Measurements from ENCODE around the gene LAMC2. TPM values are rescaled to one million over a fixed set of nuclear protein-coding genes. Genes with fewer than 3 reads are reported as not detected.

LAMC2 gene
- total and polyA plus RNA-seq, 7 donors: 0.25 to 1.3 (median 0.99) TPM

- intact Hi-C loops (cut with DNase I): no loop called here
- Histone ChIP-seq H3K9me3 (no peaks in the 10 kb centered on the region), H3K36me3 (ENCODE audit: insufficient read depth in 1 of 2, low read depth in 1 of 2) (no peaks in the 10 kb centered on the region), H3K27me3 (ENCODE audit: insufficient read depth in 3 of 3, low read length in 2 of 3) (no peaks in the 10 kb centered on the region), H3K27ac (no peak overlapping the region), H3K4me1 (peaks cover 14% of the 10 kb centered on the region), H3K4me3 (no peak overlapping the region)
- DNase-seq: no peak
- TF ChIP-seq, protein P1, sequence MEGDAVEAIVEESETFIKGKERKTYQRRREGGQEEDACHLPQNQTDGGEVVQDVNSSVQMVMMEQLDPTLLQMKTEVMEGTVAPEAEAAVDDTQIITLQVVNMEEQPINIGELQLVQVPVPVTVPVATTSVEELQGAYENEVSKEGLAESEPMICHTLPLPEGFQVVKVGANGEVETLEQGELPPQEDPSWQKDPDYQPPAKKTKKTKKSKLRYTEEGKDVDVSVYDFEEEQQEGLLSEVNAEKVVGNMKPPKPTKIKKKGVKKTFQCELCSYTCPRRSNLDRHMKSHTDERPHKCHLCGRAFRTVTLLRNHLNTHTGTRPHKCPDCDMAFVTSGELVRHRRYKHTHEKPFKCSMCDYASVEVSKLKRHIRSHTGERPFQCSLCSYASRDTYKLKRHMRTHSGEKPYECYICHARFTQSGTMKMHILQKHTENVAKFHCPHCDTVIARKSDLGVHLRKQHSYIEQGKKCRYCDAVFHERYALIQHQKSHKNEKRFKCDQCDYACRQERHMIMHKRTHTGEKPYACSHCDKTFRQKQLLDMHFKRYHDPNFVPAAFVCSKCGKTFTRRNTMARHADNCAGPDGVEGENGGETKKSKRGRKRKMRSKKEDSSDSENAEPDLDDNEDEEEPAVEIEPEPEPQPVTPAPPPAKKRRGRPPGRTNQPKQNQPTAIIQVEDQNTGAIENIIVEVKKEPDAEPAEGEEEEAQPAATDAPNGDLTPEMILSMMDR (IDR thresholded peaks at IDR 0.05): no peak
- 67 to 84% (median 68%) methylated on average over 7 of the region's 7 CpGs for WGBS, 3 donors
- no peak for ATAC-seq
Observed at GRCh38 chr1:183277821-183278738, 92.0 kb downstream of the LAMC2 start.

GRCh38 chr1:183278739-183279591 is 92.9 kb downstream of the LAMC2 start:
- no peak for DNase-seq
- WGBS, 3 donors: 78 to 83% (median 81%) methylated on average over 12 of the region's 12 CpGs
- intact Hi-C loops (cut with DNase I): no loop called here
- no peaks in the 10 kb centered on the region for H3K9me3 ChIP-seq
- TF ChIP-seq, protein P1 (IDR thresholded peaks at IDR 0.05): no peak
- no peak overlapping the region for H3K4me3 ChIP-seq
- peaks cover 14% of the 10 kb centered on the region for H3K4me1 ChIP-seq
- H3K27ac ChIP-seq: no peak overlapping the region
- no peak for ATAC-seq
- no peaks in the 10 kb centered on the region for H3K36me3 ChIP-seq (ENCODE audit: insufficient read depth in 1 of 2, low read depth in 1 of 2)
- no peaks in the 10 kb centered on the region for H3K27me3 ChIP-seq (ENCODE audit: insufficient read depth in 3 of 3, low read length in 2 of 3)

DNA sequence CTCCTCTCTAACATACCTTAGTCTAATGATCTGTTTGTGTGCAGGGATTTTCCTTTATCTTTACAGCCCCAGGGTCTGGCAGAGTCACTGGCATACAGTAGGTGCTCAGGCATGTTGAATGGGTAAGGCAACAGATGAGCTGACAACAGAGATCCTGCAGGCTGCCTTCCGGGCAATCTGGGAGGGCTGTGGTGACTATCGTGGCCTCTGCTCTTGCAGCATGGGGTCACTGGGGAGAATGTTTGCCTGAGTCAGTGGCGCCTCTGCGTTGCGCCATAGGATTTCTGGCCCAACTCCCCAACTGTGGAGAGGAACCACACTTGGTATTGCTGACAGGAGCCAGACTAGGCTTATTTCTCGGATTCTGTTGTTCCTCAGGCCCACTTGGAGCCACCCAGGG is 93.8 kb downstream of the LAMC2 start:
- no peak overlapping the region for H3K27ac ChIP-seq
- TF ChIP-seq, protein P1 (IDR thresholded peaks at IDR 0.05): no peak
- H3K27me3 ChIP-seq (ENCODE audit: insufficient read depth in 3 of 3, low read length in 2 of 3): no peaks in the 10 kb centered on the region
- intact Hi-C loops (cut with DNase I): loop anchor here (5.0 to 10.0 kb wide), 4 partner anchors 37 to 342 kb away; no protein-coding TSS in a partner anchor
- 93 to 97% (median 95%) methylated on average over 6 of the region's 6 CpGs for WGBS, 3 donors
- ATAC-seq (no peak), DNase-seq (peak; percentile 63 to 71)
- H3K9me3 ChIP-seq: no peaks in the 10 kb centered on the region
- H3K4me1 ChIP-seq: peaks cover 14% of the 10 kb centered on the region
- H3K4me3 ChIP-seq: no peak overlapping the region
- no peaks in the 10 kb centered on the region for H3K36me3 ChIP-seq (ENCODE audit: insufficient read depth in 1 of 2, low read depth in 1 of 2)

GRCh38 chr1:183281039-183281438 is 95.0 kb downstream of the LAMC2 start:
- Histone ChIP-seq H3K9me3 (no peaks in the 10 kb centered on the region), H3K4me1 (peaks cover 14% of the 10 kb centered on the region), H3K36me3 (ENCODE audit: insufficient read depth in 1 of 2, low read depth in 1 of 2) (no peaks in the 10 kb centered on the region), H3K27ac (no peak overlapping the region), H3K4me3 (no peak overlapping the region), H3K27me3 (ENCODE audit: insufficient read depth in 3 of 3, low read length in 2 of 3) (no peaks in the 10 kb centered on the region)
- intact Hi-C loops (cut with DNase I): loop anchor here (1.0 to 10.0 kb wide), 5 partner anchors 36 to 341 kb away; no protein-coding TSS in a partner anchor
- 75 to 94% (median 76%) methylated on average over 2 of the region's 2 CpGs for WGBS, 3 donors
- peak; percentile 64 to 76 for DNase-seq
- TF ChIP-seq, protein P1 (IDR thresholded peaks at IDR 0.05): no peak
- peak in 3 of 4 donors; percentile 56 to 68 (median 60) for ATAC-seq

All from psoas muscle (tissue), 8 donors.